Stimulated activated naive CD4-positive, alpha-beta T cell (primary cell): Measurements from ENCODE around the gene PODN.

Experiments
- DNase-seq, 6 experiments: peaks; one replicate each; lab custom pipeline; 2025; lab: John Stamatoyannopoulos, UW

The PODN gene

GRCh38 chr1:53061859-53062707 is at the start of gene PODN:
TSS of gene PODN (plus strand) at chr1:53062213. CDS start at chr1:53069856, 7,643 bp downstream.
- peak in 1 of 6 experiments; percentile 4 for DNase-seq

- peak; percentile 46 to 87 (median 78) for DNase-seq
Measured at GRCh38 chr1:53014791-53015507, 47.1 kb upstream of the PODN start.

- no peak for DNase-seq
Measured at GRCh38 chr1:53015508-53015860, 46.5 kb upstream of the PODN start.

GRCh38 chr1:53016705-53017104 is 45.3 kb upstream of the PODN start:
- no peak for DNase-seq

GRCh38 chr1:53020588-53020987 is 41.4 kb upstream of the PODN start:
- no peak for DNase-seq

GRCh38 chr1:53022179-53022578 is 39.8 kb upstream of the PODN start:
- no peak for DNase-seq

GRCh38 chr1:53023546-53023945 is 38.5 kb upstream of the PODN start:
- DNase-seq = no peak

- no peak for DNase-seq
Measured at GRCh38 chr1:53024117-53024516, 37.9 kb upstream of the PODN start.

- DNase-seq = no peak
Measured at GRCh38 chr1:53025034-53025768, 36.8 kb upstream of the PODN start.

GRCh38 chr1:53025769-53026112 is 36.3 kb upstream of the PODN start:
- DNase-seq = no peak

GRCh38 chr1:53026254-53026653 is 35.8 kb upstream of the PODN start:
- no peak for DNase-seq

- DNase-seq = no peak
Measured at GRCh38 chr1:53031732-53032131, 30.3 kb upstream of the PODN start.

- no peak for DNase-seq
Measured at GRCh38 chr1:53037159-53037558, 24.9 kb upstream of the PODN start.

- DNase-seq = no peak
Measured at GRCh38 chr1:53038566-53038965, 23.4 kb upstream of the PODN start.

- no peak for DNase-seq
Measured at GRCh38 chr1:53043271-53043670, 18.7 kb upstream of the PODN start.

- no peak for DNase-seq
Measured at GRCh38 chr1:53044926-53045325, 17.1 kb upstream of the PODN start.

GRCh38 chr1:53046930-53047329 is 15.1 kb upstream of the PODN start:
- DNase-seq = no peak

- no peak for DNase-seq
Measured at GRCh38 chr1:53047737-53048736, 14.0 kb upstream of the PODN start.

- DNase-seq = no peak
Measured at GRCh38 chr1:53048960-53049573, 12.9 kb upstream of the PODN start.

- no peak for DNase-seq
Measured at GRCh38 chr1:53049574-53049967, 12.4 kb upstream of the PODN start.

GRCh38 chr1:53050310-53050709 is 11.7 kb upstream of the PODN start:
- no peak for DNase-seq
